T47D (cell line): ENCODE measurements around the gene XIRP2.

Source experiments
- DNase-seq, 2 experiments: peaks; one replicate each; pipeline versions ENCODE4 v3.0.0 to v3.0.0-alpha.2; 2011 to 2012; ENCODE audit warnings: low read depth in 1 of 2, low spot score in 1 of 2
- JUND ChIP-seq: IDR thresholded peaks from 2 replicates; pipeline ENCODE4 v1.6.1; 2012; ENCODE audit warnings: low read depth
- in situ Hi-C: cut with HindIII; loops from 2 replicates; pipeline ENCODE4 v1.10.0; 2016; ENCODE audit warnings: low sequenced_read_pairs, low pct_unique_long_range_greater_than_20kb

XIRP2 gene, protein sequence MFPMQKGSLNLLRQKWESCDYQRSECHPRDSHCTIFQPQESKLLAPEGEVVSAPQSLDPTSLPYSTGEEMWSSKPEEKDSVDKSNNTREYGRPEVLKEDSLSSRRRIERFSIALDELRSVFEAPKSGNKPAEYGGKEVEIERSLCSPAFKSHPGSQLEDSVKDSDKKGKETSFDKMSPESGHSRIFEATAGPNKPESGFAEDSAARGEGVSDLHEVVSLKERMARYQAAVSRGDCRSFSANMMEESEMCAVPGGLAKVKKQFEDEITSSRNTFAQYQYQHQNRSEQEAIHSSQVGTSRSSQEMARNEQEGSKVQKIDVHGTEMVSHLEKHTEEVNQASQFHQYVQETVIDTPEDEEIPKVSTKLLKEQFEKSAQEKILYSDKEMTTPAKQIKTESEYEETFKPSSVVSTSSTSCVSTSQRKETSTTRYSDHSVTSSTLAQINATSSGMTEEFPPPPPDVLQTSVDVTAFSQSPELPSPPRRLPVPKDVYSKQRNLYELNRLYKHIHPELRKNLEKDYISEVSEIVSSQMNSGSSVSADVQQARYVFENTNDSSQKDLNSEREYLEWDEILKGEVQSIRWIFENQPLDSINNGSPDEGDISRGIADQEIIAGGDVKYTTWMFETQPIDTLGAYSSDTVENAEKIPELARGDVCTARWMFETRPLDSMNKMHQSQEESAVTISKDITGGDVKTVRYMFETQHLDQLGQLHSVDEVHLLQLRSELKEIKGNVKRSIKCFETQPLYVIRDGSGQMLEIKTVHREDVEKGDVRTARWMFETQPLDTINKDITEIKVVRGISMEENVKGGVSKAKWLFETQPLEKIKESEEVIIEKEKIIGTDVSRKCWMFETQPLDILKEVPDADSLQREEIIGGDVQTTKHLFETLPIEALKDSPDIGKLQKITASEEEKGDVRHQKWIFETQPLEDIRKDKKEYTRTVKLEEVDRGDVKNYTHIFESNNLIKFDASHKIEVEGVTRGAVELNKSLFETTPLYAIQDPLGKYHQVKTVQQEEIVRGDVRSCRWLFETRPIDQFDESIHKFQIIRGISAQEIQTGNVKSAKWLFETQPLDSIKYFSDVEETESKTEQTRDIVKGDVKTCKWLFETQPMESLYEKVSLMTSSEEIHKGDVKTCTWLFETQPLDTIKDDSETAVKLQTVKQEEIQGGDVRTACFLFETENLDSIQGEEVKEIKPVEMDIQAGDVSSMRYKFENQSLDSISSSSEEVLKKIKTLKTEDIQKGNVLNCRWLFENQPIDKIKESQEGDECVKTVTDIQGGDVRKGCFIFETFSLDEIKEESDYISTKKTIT (N-terminal part only)

DNA sequence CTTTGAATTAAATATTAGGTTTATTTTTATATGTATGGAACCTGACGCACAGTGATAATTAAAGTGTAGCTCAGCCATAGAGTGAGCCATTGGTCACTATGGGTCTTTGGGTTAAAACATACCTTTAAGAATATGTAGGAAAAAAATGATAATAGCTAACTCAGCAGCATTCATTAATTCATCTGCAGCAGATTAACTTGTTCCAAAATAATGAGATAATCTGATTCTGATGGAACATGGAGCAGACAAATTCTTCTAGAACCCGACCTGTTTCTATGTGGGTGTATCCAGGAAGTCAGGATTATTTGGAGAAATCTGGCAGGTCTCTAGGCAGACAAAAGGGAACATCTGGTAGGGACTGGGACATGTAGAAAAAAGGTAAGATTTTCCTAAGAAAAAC is at the start of gene XIRP2:
XIRP2 (plus strand) TSS at position 301 of the 400 bp plus-strand sequence. CDS start 15,003 bp downstream, outside the sequence.
- in situ Hi-C loops, result no loop called here
- TF ChIP-seq JUND, result no peak
- DNase-seq, result no peak

DNA sequence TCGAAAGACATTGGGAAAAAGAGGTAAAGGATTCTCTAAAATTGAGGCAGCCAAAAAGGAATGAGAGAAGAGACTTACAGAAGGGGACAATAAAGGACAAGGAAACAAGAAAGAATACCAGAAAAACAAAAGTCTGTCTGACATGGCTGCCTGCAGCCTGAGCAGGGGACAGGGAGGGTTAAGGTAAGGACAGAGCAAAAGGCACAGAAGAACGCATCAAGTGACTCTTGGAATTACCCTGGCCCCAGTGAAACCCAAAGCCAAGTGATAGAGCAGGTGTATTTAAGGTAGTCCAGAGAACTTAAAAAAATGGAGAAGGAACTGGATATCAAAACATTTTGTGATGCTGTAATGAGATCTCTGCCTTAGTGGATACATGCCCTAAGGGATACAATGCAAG is 47.1 kb upstream of the XIRP2 start:
- DNase-seq, result no peak
- in situ Hi-C loops, result no loop called here
- no peak for TF ChIP-seq JUND

DNA sequence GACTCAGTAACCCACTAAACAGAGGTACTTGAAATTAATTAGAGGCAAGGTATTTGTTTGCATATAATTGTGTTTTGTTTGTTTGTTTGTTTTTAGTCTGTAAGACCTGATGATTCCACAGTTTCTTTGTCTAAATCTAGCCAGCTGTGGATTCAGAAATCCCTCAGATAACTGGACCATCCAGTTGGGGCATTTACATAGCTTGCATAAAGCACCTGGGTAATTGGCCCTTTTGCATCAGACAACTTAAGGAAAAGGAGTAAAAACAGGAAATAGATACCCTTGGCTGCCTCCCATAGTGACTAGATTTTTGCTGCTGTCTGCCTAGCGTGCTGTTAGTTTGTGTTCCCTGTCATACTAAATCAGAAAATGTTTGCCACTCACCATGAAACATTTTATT is 46.6 kb upstream of the XIRP2 start:
- no peak for TF ChIP-seq JUND
- DNase-seq, result no peak
- in situ Hi-C loops, result no loop called here

DNA sequence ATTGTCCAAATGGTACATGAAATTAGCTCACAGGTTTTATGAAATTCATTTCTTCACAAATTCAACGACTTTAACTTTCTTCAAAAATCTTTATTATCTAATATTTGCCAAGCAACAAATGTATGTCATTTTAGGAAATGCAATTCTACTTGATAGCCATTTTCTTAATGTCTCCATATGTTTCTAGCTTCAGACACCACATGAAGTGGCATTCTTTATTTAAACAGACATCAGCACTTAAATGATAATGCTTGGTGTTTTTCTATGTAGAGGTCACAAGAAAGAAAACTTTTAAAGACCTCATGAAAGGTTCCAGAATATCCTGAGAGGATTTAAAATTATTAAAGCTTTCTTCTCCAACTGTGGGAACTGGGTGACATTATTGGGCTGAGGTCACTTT is 44.2 kb upstream of the XIRP2 start:
- TF ChIP-seq JUND, result no peak
- DNase-seq, result no peak
- in situ Hi-C loops, result no loop called here

DNA sequence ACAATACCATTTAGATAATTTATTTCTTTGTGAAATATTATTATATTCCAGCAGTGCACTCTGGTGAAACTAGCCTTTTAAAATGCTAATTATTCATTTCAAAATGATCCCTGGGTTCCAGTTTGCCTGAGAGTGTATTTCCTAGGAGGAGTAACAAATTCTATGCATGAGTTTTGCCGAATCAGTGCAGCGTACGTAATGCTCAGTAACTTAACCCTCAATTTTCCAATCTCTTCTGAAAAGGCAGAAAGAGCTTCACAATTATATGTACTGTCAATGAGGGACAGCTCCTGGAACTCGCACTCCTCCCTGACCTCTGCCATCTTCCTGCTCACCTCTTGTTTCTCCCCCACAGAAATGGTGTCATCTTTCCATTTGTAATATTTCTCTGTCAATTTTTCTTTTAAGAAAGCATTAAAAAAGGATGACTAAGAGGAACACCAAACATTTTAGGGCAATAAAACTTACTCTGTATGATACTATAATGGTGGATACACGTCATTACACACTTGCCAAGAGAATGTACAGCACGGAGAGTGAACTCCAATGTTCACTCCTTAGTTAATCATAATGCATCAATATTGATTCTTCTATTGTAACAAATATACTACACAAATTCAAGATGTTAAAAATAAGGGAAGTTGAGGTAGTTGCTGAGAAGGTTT is 25.7 kb upstream of the XIRP2 start:
- no peak for DNase-seq
- in situ Hi-C loops, result no loop called here
- no peak for TF ChIP-seq JUND

DNA sequence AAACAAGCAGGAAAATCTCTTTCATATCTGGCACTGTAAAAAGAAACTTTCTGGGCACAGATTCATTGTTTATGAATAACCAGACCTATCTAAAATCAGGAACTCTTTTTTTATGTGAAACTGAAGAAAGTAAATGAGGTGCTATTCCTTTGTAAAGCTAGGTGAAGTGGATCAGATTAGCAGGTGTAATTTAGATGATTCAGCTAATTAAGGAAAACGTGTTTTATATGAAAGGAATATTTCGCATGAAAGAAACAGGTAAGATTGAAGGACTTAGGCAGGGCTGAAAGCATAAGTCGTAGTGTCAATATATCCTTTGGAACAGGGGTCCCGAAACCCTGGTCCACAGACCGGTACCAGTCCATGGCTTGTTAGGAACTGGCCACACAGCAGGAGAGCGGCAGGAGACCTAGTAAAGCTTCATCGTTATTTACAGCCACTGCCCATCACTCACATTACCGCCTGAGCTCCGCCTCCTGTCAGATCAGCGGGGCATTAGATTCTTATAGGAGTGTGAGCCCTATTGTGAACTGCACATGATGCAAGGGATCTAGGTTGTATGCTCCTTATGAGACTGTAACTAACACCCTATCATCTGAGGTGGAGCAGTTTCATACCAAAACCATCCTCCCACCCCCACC is 20.3 kb upstream of the XIRP2 start:
- DNase-seq, result no peak
- TF ChIP-seq JUND, result no peak
- in situ Hi-C loops, result no loop called here

DNA sequence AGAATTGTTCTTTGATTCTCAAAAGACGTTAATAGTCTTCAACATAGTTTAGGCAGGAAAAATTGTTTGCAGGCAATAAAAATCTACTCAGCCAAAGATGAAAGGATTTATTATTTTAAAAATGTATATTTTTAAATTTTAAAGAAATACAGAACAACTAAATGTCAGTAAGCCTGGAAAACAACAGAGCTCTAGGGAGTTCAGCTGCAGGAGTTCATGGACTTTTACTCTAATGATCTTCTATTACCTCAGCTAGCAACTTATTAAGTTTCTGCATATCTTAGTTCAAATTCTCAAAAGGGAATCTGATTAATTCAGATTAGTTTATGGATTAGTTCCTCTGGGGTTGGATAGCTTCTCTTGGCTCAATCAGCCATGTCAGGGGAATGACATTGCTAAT is 17.9 kb upstream of the XIRP2 start:
- in situ Hi-C loops, result no loop called here
- DNase-seq, result no peak

DNA sequence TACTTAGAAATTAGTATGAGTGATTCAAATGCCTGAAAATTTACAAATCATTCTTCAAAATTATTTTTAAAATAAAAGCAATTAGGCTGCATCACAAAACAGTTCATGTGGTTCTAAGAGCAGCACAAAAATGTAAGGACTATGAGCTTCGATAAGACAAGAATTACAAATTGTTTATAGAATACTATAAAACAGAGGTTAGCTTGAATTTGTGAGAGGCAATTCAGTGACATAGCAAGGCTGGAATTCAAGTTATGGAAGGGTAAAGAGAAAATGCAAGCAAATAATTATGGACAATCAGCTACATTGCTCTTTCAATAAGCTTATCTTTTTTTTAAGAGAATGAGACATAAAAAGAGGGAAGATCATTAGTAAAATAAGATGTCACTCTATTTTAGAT is 7.1 kb upstream of the XIRP2 start:
- in situ Hi-C loops, result no loop called here
- no peak for DNase-seq
- no peak for TF ChIP-seq JUND

More for the DNA sequence above, 17.9 kb upstream of the XIRP2 start:
- no peak for TF ChIP-seq JUND

DNA sequence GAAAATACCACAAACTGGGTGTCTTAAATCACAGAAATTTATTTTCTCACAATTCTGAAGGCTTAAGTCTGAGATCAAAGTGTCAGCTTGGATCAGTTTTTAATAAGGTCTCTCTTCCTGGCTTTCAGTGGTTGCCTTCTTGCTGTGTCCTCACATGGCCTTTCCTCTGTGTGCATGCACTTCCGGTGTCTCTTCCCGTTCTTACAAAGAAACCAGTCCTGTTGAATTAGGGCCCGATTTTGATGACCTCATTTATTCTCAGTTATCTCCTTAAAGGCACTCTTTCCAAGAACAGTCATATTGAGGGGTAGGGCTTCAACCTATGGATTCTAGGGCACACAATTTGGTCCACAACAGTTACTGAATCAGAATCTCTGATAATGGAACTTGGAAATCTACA is 5.4 kb upstream of the XIRP2 start:
- in situ Hi-C loops, result no loop called here
- DNase-seq, result no peak
- TF ChIP-seq JUND, result no peak

DNA sequence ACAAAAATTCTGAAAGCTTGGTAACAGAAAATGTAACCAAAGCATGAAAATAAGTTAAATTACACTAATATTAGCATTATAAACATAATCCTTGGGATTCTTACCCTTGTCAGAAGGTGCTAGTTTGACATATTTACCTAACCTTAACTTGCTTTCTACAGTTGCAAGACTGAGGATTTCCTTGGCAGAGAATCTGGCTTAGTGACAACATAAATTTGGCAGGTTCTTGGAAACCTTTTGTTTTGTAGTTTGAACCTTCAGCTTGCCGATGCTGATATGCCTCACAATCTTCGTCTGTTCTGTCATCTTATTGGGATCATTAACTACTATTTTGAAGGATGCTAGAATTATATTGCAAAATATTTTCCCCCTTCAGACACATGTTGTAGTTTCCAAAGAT is 3.4 kb downstream of the XIRP2 start:
- no peak for DNase-seq
- no peak for TF ChIP-seq JUND
- in situ Hi-C loops, result no loop called here

DNA sequence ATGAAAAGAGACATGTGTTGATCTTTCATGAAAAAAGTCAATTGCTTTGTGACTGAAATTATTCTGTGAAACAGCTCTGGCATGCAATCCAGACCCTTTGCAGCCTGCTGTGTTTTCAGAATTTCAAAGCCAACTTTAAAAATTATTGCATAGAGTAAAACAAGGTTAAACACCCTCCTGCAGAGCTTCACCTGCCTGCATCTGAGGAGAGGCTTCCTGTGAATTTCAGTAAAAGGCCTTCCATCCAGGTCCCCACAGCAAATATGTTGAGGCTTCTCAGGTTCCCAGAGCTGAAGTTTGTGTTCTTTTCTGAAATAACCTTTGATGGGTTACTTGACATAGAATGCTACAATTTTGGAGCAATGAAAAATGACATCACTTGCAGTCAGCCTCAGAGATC is 4.1 kb downstream of the XIRP2 start:
- TF ChIP-seq JUND, result no peak
- no peak for DNase-seq
- in situ Hi-C loops, result no loop called here
